HepG2 (cell line): ENCODE results near the gene CCDC102B. TPM values are rescaled to one million over a fixed set of nuclear protein-coding genes. Genes with fewer than 3 reads are reported as not detected.

ENCODE experiments used
- ATAC-seq: fragments of 200-7000 bp; cut with Tn5 transposase; 3 replicates; pipeline ENCODE4 v1.9.1; 2020; ENCODE audit warnings: mild to moderate bottlenecking, moderate library complexity
- BruUV-seq: library from RNA; stranded (reverse); fragments of 400-500 nt; replicated peaks from 2 replicates; lab custom pipeline; 2021; lab: Mats Ljungman, UMichigan
- CTCF ChIA-PET: fragments of 300-600 bp; formaldehyde crosslinking; extraction: SDS; loops from one replicate; lab custom pipeline; 2021; ENCODE audit warnings: low total read pairs, inconsistent platforms, low intra/inter-chr PET ratio; lab: Yijun Ruan, JAX
- POLR2A ChIA-PET: fragments of 350-600 bp; sonication (Branson Sonifier 250); formaldehyde crosslinking; loops from one replicate; lab custom pipeline; 2020; ENCODE audit warnings: antibody characterized with exemption, inconsistent platforms; lab: Yijun Ruan, JAX
- DNase-seq: peaks from one replicate; pipeline ENCODE4 v3.0.0-alpha.2; 2015; ENCODE audit warnings: low spot score
- FAIRE-seq: peaks from 3 replicates; lab custom pipeline; 2011; peaks lifted over from hg19 to GRCh38; lab: Jason Lieb, UNC
- H2AFZ ChIP-seq: one replicate; pipeline ENCODE4 v1.6.1; 2011; ENCODE audit warnings: low read length, inconsistent platforms
- H3K27ac ChIP-seq: fragments of 300-600 bp; 3 replicates; pipeline ENCODE4 v1.8.0; 2011; ENCODE audit warnings: mixed run types, mild to moderate bottlenecking, mixed read lengths, low read length, inconsistent platforms; ENCODE audit not compliant: insufficient read depth; ENCODE audit errors: extremely low read length
- H3K27me3 ChIP-seq, 2 experiments: fragments of 200-600 bp in 1 of 2; 2 replicates in 1 of 2; 3 replicates in 1 of 2; pipeline versions ENCODE4 v1.6.0 to v1.8.0; 2011; ENCODE audit warnings: low read length in 2 of 2, mild to moderate bottlenecking in 2 of 2, moderate library complexity in 2 of 2, inconsistent platforms in 1 of 2; ENCODE audit not compliant: insufficient read depth in 2 of 2, control insufficient read depth in 1 of 2
- H3K36me3 ChIP-seq, 2 experiments: fragments of 200-600 bp in 1 of 2; replicated peaks in 1 of 2; 2 replicates in 1 of 2; 3 replicates in 1 of 2; pipeline versions ENCODE4 v1.5.1 to v1.8.0; 2011; ENCODE audit warnings: low read length in 2 of 2, inconsistent platforms in 1 of 2; ENCODE audit not compliant: insufficient read depth in 2 of 2, control insufficient read depth in 1 of 2
- H3K4me1 ChIP-seq: 2 replicates; pipeline ENCODE4 v1.5.1; 2012; ENCODE audit warnings: low read length, inconsistent platforms; ENCODE audit not compliant: insufficient read depth
- H3K4me2 ChIP-seq: 2 replicates; pipeline ENCODE4 v1.6.0; 2011; ENCODE audit warnings: low read depth, low read length, inconsistent platforms
- H3K4me3 ChIP-seq, 3 experiments: fragments of 200-600 bp in 1 of 3; sonication (generic), shearing (Covaris generic) in 1 of 3; replicated peaks in 1 of 3; 2 replicates each; pipeline ENCODE4 v1.5.1; 2011 to 2016; ENCODE audit warnings: low read length in 3 of 3, inconsistent platforms in 2 of 3, low read depth in 2 of 3, mild to moderate bottlenecking in 2 of 3, control low read depth in 1 of 3, mixed read lengths in 1 of 3; ENCODE audit not compliant: insufficient read depth in 1 of 3
- H3K79me2 ChIP-seq: one replicate; pipeline ENCODE4 v1.6.1; 2011; ENCODE audit warnings: low read length, inconsistent platforms; ENCODE audit not compliant: insufficient read depth
- H3K9ac ChIP-seq: 2 replicates; pipeline ENCODE4 v1.6.0; 2011; ENCODE audit warnings: mild to moderate bottlenecking, low read depth, low read length, inconsistent platforms; ENCODE audit not compliant: insufficient read depth
- H3K9me3 ChIP-seq: 2 replicates; pipeline ENCODE4 v1.5.1; 2012; ENCODE audit warnings: mild to moderate bottlenecking, low read length
- H4K20me1 ChIP-seq: 2 replicates; pipeline ENCODE4 v1.6.0; 2011; ENCODE audit warnings: inconsistent platforms, mild to moderate bottlenecking, low read length, moderate library complexity; ENCODE audit not compliant: insufficient read depth
- GTF3A ChIP-seq: sonication (generic); formaldehyde crosslinking; conservative IDR thresholded peaks from 2 replicates; pipeline ENCODE4 v1.4.0; 2020; ENCODE audit warnings: mild to moderate bottlenecking, missing genetic modification reagents
- MAFF ChIP-seq: IDR thresholded peaks from 2 replicates; pipeline ENCODE4 v1.6.1; 2011; ENCODE audit warnings: low read depth, low read length, improper control_type of control experiment
- MAFK ChIP-seq, 2 experiments: IDR thresholded peaks in 1 of 2; conservative IDR thresholded peaks in 1 of 2; 2 replicates each; pipeline ENCODE4 v1.6.1; 2011; ENCODE audit warnings: improper control_type of control experiment in 2 of 2, low read length in 2 of 2
- NRL ChIP-seq: sonication (generic); formaldehyde crosslinking; IDR thresholded peaks from 2 replicates; pipeline ENCODE4 v1.5.0; 2020; ENCODE audit warnings: missing genetic modification reagents, mild to moderate bottlenecking, moderate library complexity, borderline replicate concordance
- ZFP36L2 ChIP-seq: sonication (generic); formaldehyde crosslinking; IDR thresholded peaks from 2 replicates; pipeline ENCODE4 v1.4.0; 2020; ENCODE audit warnings: missing genetic modification reagents
- ZNF432 ChIP-seq: sonication (generic); formaldehyde crosslinking; IDR thresholded peaks from 2 replicates; pipeline ENCODE4 v1.5.0; 2020; ENCODE audit warnings: missing genetic modification reagents, mild to moderate bottlenecking, borderline replicate concordance
- ZNF564 ChIP-seq: sonication (generic); formaldehyde crosslinking; IDR thresholded peaks from 2 replicates; pipeline ENCODE4 v1.8.1; 2023; ENCODE audit warnings: mild to moderate bottlenecking, missing genetic modification reagents
- ZNF577 ChIP-seq: sonication (generic); formaldehyde crosslinking; IDR thresholded peaks from 2 replicates; pipeline ENCODE4 v1.4.0; 2020; ENCODE audit warnings: mild to moderate bottlenecking, low read depth, missing genetic modification reagents, borderline replicate concordance
- WGBS: methylation state at CpG from one replicate; pipeline ENCODE4 v1.1.6; 2017; ENCODE audit warnings: low lambda C conversion rate; 5-methylcytosine and 5-hydroxymethylcytosine counted together
- in situ Hi-C: cut with HindIII; loops from 2 replicates; pipeline ENCODE4 v1.10.0; 2017; ENCODE audit warnings: low pct_unique_long_range_greater_than_20kb; ENCODE audit not compliant: extremely low pct_ligation_motif_present
- intact Hi-C: fragments of 100-400 bp; cut with micrococcal nuclease; formaldehyde crosslinking; loops from one replicate; pipeline ENCODE4 v1.10.0; 2022; ENCODE audit not compliant: unreplicated experiment
- polyA plus RNA-seq, 8 experiments: library from polyadenylated mRNA; depleted of rRNA in 3 of 8; stranded (reverse) in 7 of 8; unstranded in 1 of 8; fragments of >200 nt; fragmentation: Illumina TruSeq in 4 of 8; extraction: Trizol in 4 of 8; gene quantifications; 2 replicates each; pipeline versions ENCODE4 v1.2.1 to v1.2.3, GENCODE V29; 2011 to 2016; ENCODE audit warnings: low read depth in 4 of 8, missing spikeins in 1 of 8, mixed read lengths in 1 of 8; ENCODE audit not compliant: insufficient read depth in 1 of 8
- total RNA-seq, 5 experiments: library from RNA; depleted of rRNA; stranded (reverse); fragments of >200 nt; fragmentation: Illumina TruSeq; extraction: Trizol; gene quantifications; 2 replicates each; pipeline ENCODE4 v1.2.3, GENCODE V29; 2016; ENCODE audit warnings: low read depth in 1 of 5
- TF ChIP-seq, protein P1 (sequence below): sonication (generic); formaldehyde crosslinking; IDR thresholded peaks from 2 replicates; pipeline ENCODE4 v1.4.0; 2020; ENCODE audit warnings: missing genetic modification reagents
- TF ChIP-seq, protein P2 (sequence below): sonication (generic); formaldehyde crosslinking; IDR thresholded peaks from 2 replicates; pipeline ENCODE4 v1.8.1; 2023; ENCODE audit warnings: mild to moderate bottlenecking, inconsistent platforms, moderate library complexity, missing genetic modification reagents, borderline replicate concordance

CCDC102B gene
- total and polyA plus RNA-seq, 2 of the 13 experiments (the other 11 are each of a cell fraction or from before 2014, with no cell fraction given), result 2.3 to 3.7 TPM

DNA sequence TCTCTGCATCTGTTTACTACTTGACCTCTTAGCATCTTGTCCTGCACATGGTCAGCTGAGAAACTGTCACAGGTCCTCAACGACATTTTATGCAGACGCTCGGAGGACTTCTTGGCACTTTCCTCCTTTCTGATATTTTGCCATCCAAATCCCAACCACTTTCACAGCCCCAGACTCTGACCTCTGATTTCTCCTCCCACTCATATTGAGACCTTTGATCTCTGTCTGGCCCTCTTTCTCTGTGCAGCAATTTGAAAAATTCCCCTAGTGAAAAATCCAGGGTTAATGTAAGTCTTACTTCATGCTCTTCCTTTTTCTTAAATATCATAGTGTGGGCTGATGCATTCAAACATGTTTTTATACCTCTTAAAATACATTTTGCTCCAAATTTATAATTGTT lies 273.8 kb downstream of the CCDC102B start (continued):
- TF ChIP-seq, protein P1, sequence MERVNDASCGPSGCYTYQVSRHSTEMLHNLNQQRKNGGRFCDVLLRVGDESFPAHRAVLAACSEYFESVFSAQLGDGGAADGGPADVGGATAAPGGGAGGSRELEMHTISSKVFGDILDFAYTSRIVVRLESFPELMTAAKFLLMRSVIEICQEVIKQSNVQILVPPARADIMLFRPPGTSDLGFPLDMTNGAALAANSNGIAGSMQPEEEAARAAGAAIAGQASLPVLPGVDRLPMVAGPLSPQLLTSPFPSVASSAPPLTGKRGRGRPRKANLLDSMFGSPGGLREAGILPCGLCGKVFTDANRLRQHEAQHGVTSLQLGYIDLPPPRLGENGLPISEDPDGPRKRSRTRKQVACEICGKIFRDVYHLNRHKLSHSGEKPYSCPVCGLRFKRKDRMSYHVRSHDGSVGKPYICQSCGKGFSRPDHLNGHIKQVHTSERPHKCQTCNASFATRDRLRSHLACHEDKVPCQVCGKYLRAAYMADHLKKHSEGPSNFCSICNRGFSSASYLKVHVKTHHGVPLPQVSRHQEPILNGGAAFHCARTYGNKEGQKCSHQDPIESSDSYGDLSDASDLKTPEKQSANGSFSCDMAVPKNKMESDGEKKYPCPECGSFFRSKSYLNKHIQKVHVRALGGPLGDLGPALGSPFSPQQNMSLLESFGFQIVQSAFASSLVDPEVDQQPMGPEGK (CRISPR knock-in tag), result no peak

DNA sequence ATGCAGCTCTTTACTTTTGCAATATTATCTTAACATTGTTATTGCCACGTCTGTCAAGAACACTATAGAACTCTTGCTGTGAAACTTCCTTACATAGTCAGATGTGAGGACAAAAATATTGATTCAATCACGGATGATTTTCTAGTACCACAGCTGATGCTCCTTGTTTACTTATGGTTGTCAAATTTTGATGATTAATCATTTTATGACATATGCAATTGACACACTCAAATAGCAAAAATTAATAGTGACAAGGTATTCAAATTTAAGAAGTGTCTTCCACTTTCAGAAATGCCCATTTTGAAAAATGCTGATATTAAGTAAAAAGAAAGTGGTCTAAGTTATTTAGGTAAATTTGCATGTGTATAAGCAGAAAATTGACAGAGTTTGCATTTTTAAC lies 284.0 kb downstream of the CCDC102B start:
- no TSS peak for BruUV-seq
- intact Hi-C loops (no loop called here), in situ Hi-C loops (no loop called here)
- Histone ChIP-seq H3K36me3 (no peaks in the 10 kb centered on the region), H3K4me1 (no peaks in the 10 kb centered on the region), H3K4me2 (no peak overlapping the region), H3K27me3 (no peaks in the 10 kb centered on the region), H3K79me2 (no peaks in the 10 kb centered on the region), H2AFZ (no peak overlapping the region), H4K20me1 (no peaks in the 10 kb centered on the region), H3K4me3 (no peak overlapping the region), H3K27ac (no peak overlapping the region), H3K9me3 (no peaks in the 10 kb centered on the region), H3K9ac (no peak overlapping the region)
- ChIA-PET POLR2A (no interaction called here), CTCF (no interaction called here)
- ATAC-seq, result no peak
- no peak for FAIRE-seq
- no peak for DNase-seq
- TF ChIP-seq MAFF (peak; percentile 91), MAFK (conservative IDR thresholded peaks at IDR 0.05 in 1 of 2, IDR thresholded peaks at IDR 0.05 in 1 of 2; ENCODE audit: low read length in 2 of 2) (peak; percentile 91), ZNF577 (CRISPR knock-in tag) (no peak)
- 2% methylated on average over 2 of the region's 2 CpGs for WGBS

DNA sequence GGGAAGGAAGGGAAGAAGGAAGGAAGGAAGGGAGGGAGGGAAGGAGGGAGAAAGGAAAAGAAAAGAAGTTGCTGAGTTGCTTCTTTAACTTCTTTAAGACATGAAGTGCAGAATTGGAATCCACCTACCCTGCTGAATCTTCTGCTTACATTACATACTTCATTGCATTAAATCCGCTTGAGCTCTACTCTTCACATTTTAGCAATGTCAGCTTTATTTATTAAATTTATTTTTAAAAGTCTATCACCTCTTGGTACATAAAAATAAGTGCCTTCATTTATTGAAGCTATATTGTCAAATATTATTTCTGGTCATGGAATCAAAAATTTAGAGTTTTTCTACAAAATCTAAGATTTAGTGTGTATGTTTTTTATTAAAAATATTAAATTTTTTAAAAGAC lies 284.6 kb downstream of the CCDC102B start:
- no peak for FAIRE-seq
- no peak for TF ChIP-seq NRL
- TF ChIP-seq ZNF564 (CRISPR knock-in tag), result no peak
- no peak for TF ChIP-seq ZFP36L2
- TF ChIP-seq MAFK (conservative IDR thresholded peaks at IDR 0.05 in 1 of 2, IDR thresholded peaks at IDR 0.05 in 1 of 2; ENCODE audit: low read length in 2 of 2), result peak; percentile 75 to 89
- TF ChIP-seq ZNF432 (CRISPR knock-in tag), result no peak
- TF ChIP-seq, protein P2, sequence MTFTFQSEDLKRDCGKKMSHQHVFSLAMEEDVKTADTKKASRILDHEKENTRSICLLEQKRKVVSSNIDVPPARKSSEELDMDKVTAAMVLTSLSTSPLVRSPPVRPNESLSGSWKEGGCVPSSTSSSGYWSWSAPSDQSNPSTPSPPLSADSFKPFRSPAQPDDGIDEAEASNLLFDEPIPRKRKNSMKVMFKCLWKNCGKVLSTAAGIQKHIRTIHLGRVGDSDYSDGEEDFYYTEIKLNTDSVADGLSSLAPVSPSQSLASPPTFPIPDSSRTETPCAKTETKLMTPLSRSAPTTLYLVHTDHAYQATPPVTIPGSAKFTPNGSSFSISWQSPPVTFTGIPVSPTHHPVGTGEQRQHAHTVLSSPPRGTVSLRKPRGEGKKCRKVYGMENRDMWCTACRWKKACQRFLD (CRISPR knock-in tag), result no peak
- TF ChIP-seq MAFF, result peak; percentile 85
- no peak for TF ChIP-seq GTF3A

More for the DNA sequence above, 284.6 kb downstream of the CCDC102B start:
- no peak overlapping the region for H2AFZ ChIP-seq
- WGBS, result 5% methylated on average over 1 of the region's 1 CpG
- no peaks in the 10 kb centered on the region for H3K27me3 ChIP-seq
- H3K36me3 ChIP-seq, result no peaks in the 10 kb centered on the region
- DNase-seq (no peak), ATAC-seq (no peak)
- BruUV-seq, result no TSS peak
- in situ Hi-C loops, result no loop called here
- POLR2A ChIA-PET, result no interaction called here
- no peak overlapping the region for H3K27ac ChIP-seq
- H3K4me3 ChIP-seq, result no peak overlapping the region
- no peak overlapping the region for H3K4me2 ChIP-seq
- no peaks in the 10 kb centered on the region for H3K4me1 ChIP-seq
- no peak overlapping the region for H3K9ac ChIP-seq
- CTCF ChIA-PET, result no interaction called here
- intact Hi-C loops, result no loop called here
- no peaks in the 10 kb centered on the region for H3K79me2 ChIP-seq
- H3K9me3 ChIP-seq, result no peaks in the 10 kb centered on the region
- no peaks in the 10 kb centered on the region for H4K20me1 ChIP-seq
